ENCODE results near the gene POLG. TPM values are rescaled to one million over a fixed set of nuclear protein-coding genes. Genes with fewer than 3 reads are reported as not detected.

The POLG gene
- total RNA-seq, 1 donor from 2014 or later, result 56.2 TPM

- no peak for DNase-seq (ENCODE audit: low spot score)
These were observed 35.7 kb upstream of the POLG start for GRCh38 chr15:89370120-89370977.

GRCh38 chr15:89369341-89369947 is 34.8 kb upstream of the POLG start:
- DNase-seq (ENCODE audit: low spot score), result no peak

DNA sequence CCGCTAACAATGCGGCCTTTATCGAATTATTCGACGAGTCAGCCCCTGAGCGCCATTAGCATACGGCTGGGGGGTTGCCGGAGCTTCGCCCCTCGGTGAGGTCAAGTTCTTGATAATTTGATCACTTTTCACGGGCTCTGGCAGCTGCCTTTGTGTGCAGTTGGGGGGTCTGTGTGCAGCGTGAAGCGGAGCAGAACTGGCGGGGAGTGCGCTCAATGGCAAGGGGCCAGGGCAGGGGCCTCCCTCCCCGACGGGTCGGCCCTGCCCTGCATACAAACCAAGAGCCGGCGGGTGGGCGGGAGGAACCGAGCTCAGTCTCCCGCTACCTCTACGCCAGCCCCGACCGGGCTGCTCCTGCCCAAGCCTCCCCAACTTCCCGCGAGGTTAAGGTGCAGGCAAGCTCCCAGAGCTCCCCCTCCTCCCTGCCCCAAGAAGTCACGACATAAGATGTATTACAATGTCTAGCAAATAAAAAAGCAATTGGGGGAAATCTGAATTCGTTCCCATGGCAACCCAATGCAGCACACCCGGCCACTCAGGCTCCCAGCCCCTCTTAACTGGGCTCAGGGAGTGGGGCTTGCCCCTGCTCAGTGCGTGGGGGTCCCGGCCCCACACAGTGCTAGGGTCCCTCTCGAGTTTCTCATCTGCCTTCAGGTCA is 34.1 kb upstream of the POLG start:
- DNase-seq (ENCODE audit: low spot score), result no peak

- no peak for DNase-seq (ENCODE audit: low spot score)
These were observed 33.1 kb upstream of the POLG start for GRCh38 chr15:89367485-89368451.

- no peak for DNase-seq (ENCODE audit: low spot score)
These were observed 32.2 kb upstream of the POLG start for GRCh38 chr15:89366656-89367393.

DNA sequence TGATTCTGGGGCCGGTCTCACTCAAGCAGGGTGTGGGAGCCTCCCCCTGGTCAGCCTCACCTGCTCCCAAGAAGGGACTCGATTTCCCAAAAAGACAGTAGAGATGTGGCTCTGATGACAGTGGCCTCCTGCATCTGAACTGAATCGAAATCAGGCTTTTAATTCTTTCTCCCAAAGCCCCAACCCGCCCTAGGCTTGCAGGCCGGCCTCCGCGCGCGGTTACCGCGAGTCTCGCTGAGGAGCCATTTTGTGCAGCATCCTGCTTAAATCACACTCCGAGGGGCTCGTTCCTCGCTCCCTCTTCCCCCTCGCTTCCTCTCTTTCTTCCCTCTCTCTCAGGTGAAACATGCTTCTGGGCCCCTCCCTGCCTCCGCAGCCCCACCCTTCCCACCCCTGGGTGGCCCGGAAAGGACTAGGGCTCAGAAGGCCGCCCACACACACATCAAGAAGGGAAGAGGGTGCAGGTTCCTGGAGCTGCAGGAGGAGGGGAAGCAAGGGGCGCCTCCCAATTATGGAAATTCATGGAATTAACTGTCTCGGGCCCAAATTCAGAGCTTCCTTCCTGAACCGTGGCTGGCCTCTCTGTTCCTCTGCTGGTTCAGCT is 30.9 kb upstream of the POLG start:
- DNase-seq (ENCODE audit: low spot score), result no peak

DNA sequence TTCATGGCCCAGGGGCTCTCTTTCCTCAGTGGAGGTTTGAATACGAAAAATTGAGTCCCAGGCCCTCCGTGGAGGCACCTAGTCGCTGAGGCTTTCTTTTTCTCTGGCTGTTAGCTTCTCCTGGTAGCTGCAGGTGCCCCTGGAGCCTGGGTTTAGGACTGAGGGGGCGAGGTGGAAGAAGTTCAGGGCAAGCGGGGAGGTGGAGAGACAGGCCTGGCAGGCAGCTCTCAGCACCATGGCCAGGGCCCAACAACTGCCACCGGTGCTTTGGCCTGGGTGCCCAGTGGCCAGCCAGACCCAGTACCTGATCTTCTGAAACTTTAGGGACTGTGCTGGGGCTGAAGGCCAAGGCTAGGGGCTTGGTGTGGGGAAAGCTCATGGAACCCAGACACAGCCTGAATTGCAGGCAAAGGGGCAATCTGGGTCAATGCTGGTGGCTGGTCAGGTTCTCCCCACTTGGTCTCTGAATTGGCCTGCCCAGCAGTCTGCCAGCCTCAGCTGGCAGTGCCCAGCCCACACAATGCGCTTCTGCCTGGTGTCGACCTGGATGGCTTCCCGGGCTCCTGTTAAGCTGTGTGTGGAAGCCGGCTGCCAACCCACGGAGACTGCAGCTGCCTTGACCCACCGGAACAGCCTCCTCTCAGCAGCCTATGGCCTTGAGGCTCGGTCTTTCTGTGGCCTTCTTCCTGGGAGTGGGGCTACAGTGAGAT is 30.3 kb upstream of the POLG start:
- DNase-seq (ENCODE audit: low spot score), result no peak

DNA sequence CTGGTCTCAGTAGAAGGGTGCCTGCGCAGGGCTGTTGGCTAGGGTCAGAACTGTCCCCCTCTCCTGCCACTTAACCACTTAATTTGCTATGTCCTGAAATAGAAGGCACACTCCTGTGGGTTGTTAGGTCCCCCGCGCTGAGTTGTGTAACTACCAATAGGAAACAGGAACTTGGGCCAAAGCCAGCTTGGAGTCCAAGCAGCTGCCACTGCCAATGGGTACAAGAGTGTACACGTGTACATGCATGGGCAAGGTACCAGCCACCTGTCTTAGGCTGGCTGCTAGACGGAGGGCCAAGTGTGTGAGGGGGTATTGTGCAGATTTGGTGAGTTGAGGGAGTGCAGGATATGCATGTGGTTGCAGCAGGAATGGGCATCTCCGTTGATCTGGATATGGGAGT is 29.7 kb upstream of the POLG start:
- DNase-seq (ENCODE audit: low spot score), result no peak

DNA sequence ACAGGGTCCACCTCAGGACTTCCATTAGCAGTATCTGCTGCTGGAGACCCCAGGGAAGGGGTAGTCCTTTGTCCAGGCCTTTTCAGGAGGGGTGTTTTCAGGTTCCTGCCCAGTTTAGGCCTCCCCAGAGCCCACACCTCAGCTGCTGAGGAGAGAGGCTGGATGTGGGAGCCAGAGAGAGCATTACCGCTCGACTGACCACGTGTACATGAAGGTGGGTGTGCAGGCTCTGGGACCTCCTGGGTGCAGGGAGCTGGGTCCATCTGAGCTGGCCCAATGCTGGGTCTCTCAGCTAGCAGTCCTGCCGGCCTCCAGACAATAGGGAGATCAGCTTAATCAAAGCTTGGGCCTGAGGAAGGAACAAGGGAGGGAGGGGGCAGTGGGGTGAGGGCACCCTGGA is 29.1 kb upstream of the POLG start:
- DNase-seq (ENCODE audit: low spot score), result no peak

DNA sequence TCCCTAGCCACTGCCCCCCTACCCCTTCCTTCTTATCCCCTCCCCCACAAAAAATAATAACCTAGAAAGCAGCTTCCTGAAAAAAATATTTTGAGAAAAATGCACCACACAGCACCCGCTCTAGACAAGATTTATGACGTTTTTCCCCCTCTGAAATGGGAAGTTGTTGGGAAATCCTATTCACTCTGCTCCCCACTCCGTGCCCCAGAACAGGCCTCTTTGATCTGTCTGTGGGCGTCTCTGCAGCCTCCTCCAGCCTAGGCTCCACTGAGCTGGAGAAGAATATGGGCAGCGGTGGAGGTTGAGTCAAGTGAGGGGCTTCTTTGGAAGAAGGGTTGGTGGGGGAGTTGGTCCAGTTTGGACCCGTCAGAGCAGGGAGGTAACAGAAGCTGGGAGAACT is 28.5 kb upstream of the POLG start:
- DNase-seq (ENCODE audit: low spot score), result no peak

- no peak for DNase-seq (ENCODE audit: low spot score)
These were observed 27.8 kb upstream of the POLG start for GRCh38 chr15:89362203-89363101.

DNA sequence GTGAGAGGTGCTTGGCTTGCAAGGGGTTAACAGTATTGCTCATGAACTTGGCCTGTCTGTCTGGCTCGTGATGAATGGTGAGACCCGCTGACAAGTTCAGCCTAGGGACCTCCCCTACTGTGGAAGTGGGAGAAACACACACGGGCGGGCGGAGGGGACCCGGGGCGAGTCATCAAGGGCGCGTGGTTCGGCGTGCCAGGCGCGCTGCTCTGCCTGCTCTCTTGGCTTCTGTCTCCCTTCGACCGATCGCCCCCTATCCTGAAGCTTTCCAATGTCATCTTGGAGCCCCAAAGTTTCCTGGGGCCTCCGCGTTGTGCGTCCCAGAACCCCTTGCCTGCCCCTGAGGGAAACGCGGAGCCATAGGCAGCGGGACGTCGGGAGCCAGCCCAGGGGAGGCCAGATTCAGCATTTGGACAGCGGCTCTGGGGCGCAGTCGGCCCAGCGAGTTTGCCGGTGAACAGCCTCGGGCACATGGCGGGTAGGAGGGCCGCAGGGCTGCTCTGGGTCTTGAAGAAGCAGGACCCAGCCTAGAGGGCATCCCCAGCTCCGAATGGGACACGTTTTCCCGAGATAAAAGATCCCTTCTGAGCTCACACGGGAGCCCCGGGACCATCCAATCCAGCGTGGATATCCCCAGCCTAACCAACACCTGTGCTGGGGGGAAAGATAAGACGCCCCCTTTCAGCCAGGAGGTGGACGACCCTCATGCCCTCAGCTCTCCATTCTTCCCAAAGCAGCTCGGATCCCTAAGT is 27.0 kb upstream of the POLG start:
- peak; percentile 69 for DNase-seq (ENCODE audit: low spot score)

GRCh38 chr15:89360294-89360971 is 25.8 kb upstream of the POLG start:
- DNase-seq (ENCODE audit: low spot score), result no peak

GRCh38 chr15:89359471-89360293 is 25.1 kb upstream of the POLG start:
- DNase-seq (ENCODE audit: low spot score), result no peak

- DNase-seq (ENCODE audit: low spot score), result peak; percentile 78
These were observed 24.3 kb upstream of the POLG start for GRCh38 chr15:89358755-89359439.

- DNase-seq (ENCODE audit: low spot score), result no peak
These were observed 23.8 kb upstream of the POLG start for GRCh38 chr15:89358435-89358754.

Data from mucosa of gallbladder (tissue), 1 donor.